Trophoblast cell (in vitro differentiated cells and primary cell): ENCODE measurements around the gene IDI1.
A peak's percentile ranks its signal among the peaks of the same experiment; 100 is the strongest.

Experiments used
- DNase-seq, 2 donors: peaks; one replicate each; pipeline ENCODE4 v3.0.0-alpha.2; 2016
- H2AFZ ChIP-seq: 2 replicates; pipeline ENCODE4 v1.6.1; 2013; ENCODE audit warnings: low read length, moderate library complexity, mild to moderate bottlenecking; ENCODE audit not compliant: insufficient read depth, poor library complexity
- H2AK5ac ChIP-seq: 2 replicates; pipeline ENCODE4 v1.6.1; 2013; ENCODE audit warnings: mild to moderate bottlenecking, low read length
- H2BK120ac ChIP-seq: 2 replicates; pipeline ENCODE4 v1.6.1; 2013; ENCODE audit warnings: low read length, mild to moderate bottlenecking, moderate library complexity; ENCODE audit not compliant: insufficient read depth, poor library complexity
- H2BK12ac ChIP-seq: 2 replicates; pipeline ENCODE4 v1.6.1; 2013; ENCODE audit warnings: mild to moderate bottlenecking, low read length, moderate library complexity
- H2BK5ac ChIP-seq: 2 replicates; pipeline ENCODE4 v1.6.1; 2013; ENCODE audit warnings: low read length, low read depth, moderate library complexity, mild to moderate bottlenecking; ENCODE audit not compliant: poor library complexity
- H3K14ac ChIP-seq: 2 replicates; pipeline ENCODE4 v1.6.1; 2013; ENCODE audit warnings: mild to moderate bottlenecking, low read length
- H3K18ac ChIP-seq: 2 replicates; pipeline ENCODE4 v1.6.1; 2013; ENCODE audit warnings: mild to moderate bottlenecking, low read length
- H3K23ac ChIP-seq: 2 replicates; pipeline ENCODE4 v1.6.1; 2013; ENCODE audit warnings: low read length
- H3K27ac ChIP-seq: 2 replicates; pipeline ENCODE4 v1.5.1; 2013; ENCODE audit warnings: low read depth, mild to moderate bottlenecking, inconsistent platforms, low read length, moderate library complexity
- H3K27me3 ChIP-seq: 2 replicates; pipeline ENCODE4 v1.6.1; 2013; ENCODE audit warnings: inconsistent platforms, mild to moderate bottlenecking, low read length, moderate library complexity; ENCODE audit not compliant: insufficient read depth
- H3K36me3 ChIP-seq, 2 experiments: 1 replicate in 1 of 2; 2 replicates in 1 of 2; pipeline ENCODE4 v1.6.1; 2013; ENCODE audit warnings: low read length in 2 of 2, mild to moderate bottlenecking in 2 of 2, moderate library complexity in 1 of 2; ENCODE audit not compliant: insufficient read depth in 2 of 2, control insufficient read depth in 1 of 2
- H3K4ac ChIP-seq: 2 replicates; pipeline ENCODE4 v1.6.1; 2013; ENCODE audit warnings: low read depth, mild to moderate bottlenecking, low read length, moderate library complexity
- H3K4me1 ChIP-seq, 2 experiments: 1 replicate in 1 of 2; 2 replicates in 1 of 2; pipeline ENCODE4 v1.6.1; 2013; ENCODE audit warnings: low read length in 2 of 2, mild to moderate bottlenecking in 2 of 2, moderate library complexity in 1 of 2; ENCODE audit not compliant: insufficient read depth in 2 of 2, control insufficient read depth in 1 of 2
- H3K4me2 ChIP-seq: 2 replicates; pipeline ENCODE4 v1.6.1; 2013; ENCODE audit warnings: inconsistent platforms, mild to moderate bottlenecking, low read length, moderate library complexity
- H3K4me3 ChIP-seq: 2 replicates; pipeline ENCODE4 v1.5.1; 2013; ENCODE audit warnings: mild to moderate bottlenecking, low read depth, low read length, inconsistent platforms
- H3K79me1 ChIP-seq: one replicate; pipeline ENCODE4 v1.6.1; 2013; ENCODE audit warnings: low read length
- H3K79me2 ChIP-seq: 2 replicates; pipeline ENCODE4 v1.6.1; 2013; ENCODE audit warnings: low read length, mild to moderate bottlenecking; ENCODE audit not compliant: control insufficient read depth, insufficient read depth, poor library complexity
- H3K9ac ChIP-seq: 2 replicates; pipeline ENCODE4 v1.6.1; 2013; ENCODE audit warnings: mild to moderate bottlenecking, low read length
- H3K9me3 ChIP-seq: 2 replicates; pipeline ENCODE4 v1.6.1; 2013; ENCODE audit warnings: low read depth, mild to moderate bottlenecking, control low read depth, inconsistent platforms, low read length; ENCODE audit not compliant: insufficient read depth
- H4K12ac ChIP-seq: 2 replicates; pipeline ENCODE4 v1.6.1; 2013; ENCODE audit warnings: low read depth, mild to moderate bottlenecking, low read length, moderate library complexity
- H4K8ac ChIP-seq: 2 replicates; pipeline ENCODE4 v1.6.1; 2013; ENCODE audit warnings: low read depth, mild to moderate bottlenecking, low read length, moderate library complexity
- H4K91ac ChIP-seq: one replicate; pipeline ENCODE4 v1.6.1; 2013; ENCODE audit warnings: low read depth, mild to moderate bottlenecking, low read length, moderate library complexity
- WGBS: extraction: QIAGEN DNeasy Blood & Tissue Kit; methylation state at CpG from one replicate; pipeline ENCODE4 v1.1.7; 2013; ENCODE audit warnings: missing lambda C conversion rate; ENCODE audit not compliant: insufficient read length, insufficient coverage; ENCODE audit errors: extremely low coverage; 5-methylcytosine and 5-hydroxymethylcytosine counted together

Gene IDI1

DNA sequence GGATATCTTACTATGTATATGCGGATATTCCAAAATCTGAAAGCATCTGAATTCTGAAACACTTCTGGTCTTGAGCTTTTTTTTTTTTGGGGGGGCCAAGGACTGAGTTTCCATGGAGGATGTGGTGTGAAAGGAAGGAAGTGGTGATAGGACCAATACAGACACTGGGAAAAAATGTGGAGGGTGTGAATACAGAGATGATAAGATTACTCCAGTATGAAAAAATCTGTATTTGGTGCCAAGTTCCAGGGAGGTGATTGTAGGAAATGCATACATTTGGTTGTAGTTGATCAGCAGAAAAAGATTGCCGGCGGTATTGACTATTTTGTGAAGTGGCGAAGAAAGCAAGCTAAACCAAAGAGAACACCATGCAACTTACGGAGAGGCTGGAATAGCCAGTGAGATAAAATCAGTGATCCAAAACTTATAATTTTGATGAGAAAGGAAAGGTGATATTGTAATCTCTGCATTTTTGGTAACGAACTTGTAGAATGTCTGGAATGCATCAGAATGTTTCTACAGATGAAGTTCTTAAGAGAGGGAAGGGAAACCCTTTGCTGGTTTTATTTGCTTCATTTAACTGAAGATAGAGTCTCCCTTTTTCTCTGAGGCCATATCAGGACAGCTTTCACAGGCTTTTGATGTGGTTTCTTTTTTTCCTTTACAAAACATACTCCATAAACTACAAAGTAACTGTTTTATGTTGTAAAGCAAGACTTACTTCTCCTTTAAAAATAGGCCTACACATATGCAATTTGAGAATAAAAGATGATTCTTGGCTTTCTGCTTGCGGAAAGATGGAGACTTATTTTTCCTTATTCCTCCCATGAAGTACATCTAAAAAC is 13.2 kb upstream of the IDI1 start:
- no peak overlapping the region for H3K18ac ChIP-seq
- no peak overlapping the region for H2BK12ac ChIP-seq
- H4K8ac ChIP-seq: no peak overlapping the region
- no peak overlapping the region for H3K4me2 ChIP-seq
- H2AFZ ChIP-seq: no peak overlapping the region
- H3K4ac ChIP-seq: no peak overlapping the region
- no peak overlapping the region for H3K14ac ChIP-seq
- H3K36me3 ChIP-seq: peaks cover 0 to 10% of the 10 kb centered on the region in 2 experiments
- DNase-seq: no peak
- H2BK5ac ChIP-seq: no peak overlapping the region
- H3K27ac ChIP-seq: no peak overlapping the region
- H2AK5ac ChIP-seq: no peak overlapping the region
- H3K9me3 ChIP-seq: no peaks in the 10 kb centered on the region
- H3K4me1 ChIP-seq: no peaks in the 10 kb centered on the region
- H2BK120ac ChIP-seq: no peak overlapping the region
- H3K79me1 ChIP-seq: no peaks in the 10 kb centered on the region
- no peak overlapping the region for H3K4me3 ChIP-seq
- WGBS: no CpG with 5 or more reads among the region's 7 CpGs
- no peaks in the 10 kb centered on the region for H3K27me3 ChIP-seq
- no peak overlapping the region for H3K9ac ChIP-seq
- H4K91ac ChIP-seq: no peak overlapping the region
- no peak overlapping the region for H4K12ac ChIP-seq
- peaks cover 2% of the 10 kb centered on the region for H3K79me2 ChIP-seq
- no peak overlapping the region for H3K23ac ChIP-seq

DNA sequence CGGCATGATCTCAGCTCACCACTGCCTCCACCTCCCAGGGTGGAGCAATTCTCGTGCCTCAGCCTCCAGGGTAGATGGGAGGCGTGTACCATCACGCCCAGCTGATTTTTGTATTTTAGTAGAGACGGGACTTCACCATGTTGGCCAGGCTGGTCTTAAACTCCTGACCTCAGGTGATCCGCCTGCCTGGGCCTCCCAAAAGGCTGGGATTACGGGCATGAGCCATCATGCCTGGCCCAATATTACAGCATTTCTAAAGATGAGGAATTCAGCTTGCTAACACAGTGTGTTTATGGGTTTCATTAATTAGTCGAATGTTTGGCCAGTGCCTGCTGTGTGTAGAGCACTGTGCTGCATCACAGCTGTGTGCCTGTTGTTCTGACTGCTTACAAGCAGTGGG is 11.0 kb upstream of the IDI1 start:
- Histone ChIP-seq H3K27ac (no peak overlapping the region), H3K4me3 (no peak overlapping the region), H3K36me3 (peaks cover 0 to 10% of the 10 kb centered on the region in 2 experiments), H3K23ac (no peak overlapping the region), H3K9ac (no peak overlapping the region), H3K79me2 (peaks cover 15% of the 10 kb centered on the region), H3K9me3 (peaks cover 2% of the 10 kb centered on the region), H3K79me1 (peaks cover 13% of the 10 kb centered on the region), H3K4me2 (no peak overlapping the region), H3K18ac (no peak overlapping the region), H2AFZ (no peak overlapping the region), H2BK120ac (no peak overlapping the region), H3K4ac (no peak overlapping the region), H3K27me3 (no peaks in the 10 kb centered on the region), H3K4me1 (peaks cover under 1% of the 10 kb centered on the region in 2 experiments), H4K12ac (no peak overlapping the region), H2BK5ac (no peak overlapping the region), H4K91ac (no peak overlapping the region), H2AK5ac (no peak overlapping the region), H3K14ac (no peak overlapping the region), H4K8ac (no peak overlapping the region), H2BK12ac (no peak overlapping the region)
- WGBS: no CpG with 5 or more reads among the region's 8 CpGs
- no peak for DNase-seq

DNA sequence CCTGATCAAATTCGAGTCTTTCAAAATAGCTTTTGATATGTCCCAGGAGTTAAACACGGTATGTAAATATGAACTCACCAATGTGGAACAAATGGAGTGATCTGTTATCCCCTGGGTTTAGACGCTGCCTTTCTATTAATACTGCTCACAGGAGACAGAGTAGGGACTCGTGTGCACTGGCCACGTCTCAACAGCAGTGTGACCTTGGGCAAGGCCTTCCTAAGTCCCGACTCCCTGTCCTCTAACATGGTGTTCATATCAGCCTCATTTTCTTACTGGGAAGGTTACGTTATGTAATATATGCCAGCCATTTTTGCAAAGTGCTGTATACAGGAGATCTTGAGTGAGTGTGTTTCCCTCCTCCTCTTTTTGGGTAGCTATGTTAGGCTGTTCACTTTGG is 9.1 kb upstream of the IDI1 start:
- Histone ChIP-seq H3K23ac (no peak overlapping the region), H3K4ac (peak overlapping the region; percentile 3), H3K9me3 (peaks cover 2% of the 10 kb centered on the region), H2BK120ac (no peak overlapping the region), H3K4me2 (no peak overlapping the region), H3K27me3 (no peaks in the 10 kb centered on the region), H3K9ac (no peak overlapping the region), H3K79me2 (peaks cover 15% of the 10 kb centered on the region), H3K4me1 (peaks cover 3% of the 10 kb centered on the region in 2 experiments), H3K79me1 (peaks cover 13% of the 10 kb centered on the region), H3K4me3 (no peak overlapping the region), H2BK12ac (no peak overlapping the region), H2AK5ac (no peak overlapping the region), H4K12ac (no peak overlapping the region), H3K36me3 (peaks cover 2 to 8% of the 10 kb centered on the region in 2 experiments), H3K27ac (no peak overlapping the region), H2AFZ (no peak overlapping the region), H2BK5ac (no peak overlapping the region), H3K14ac (no peak overlapping the region), H3K18ac (no peak overlapping the region), H4K8ac (no peak overlapping the region), H4K91ac (no peak overlapping the region)
- no peak for DNase-seq
- WGBS: no CpG with 5 or more reads among the region's 7 CpGs

DNA sequence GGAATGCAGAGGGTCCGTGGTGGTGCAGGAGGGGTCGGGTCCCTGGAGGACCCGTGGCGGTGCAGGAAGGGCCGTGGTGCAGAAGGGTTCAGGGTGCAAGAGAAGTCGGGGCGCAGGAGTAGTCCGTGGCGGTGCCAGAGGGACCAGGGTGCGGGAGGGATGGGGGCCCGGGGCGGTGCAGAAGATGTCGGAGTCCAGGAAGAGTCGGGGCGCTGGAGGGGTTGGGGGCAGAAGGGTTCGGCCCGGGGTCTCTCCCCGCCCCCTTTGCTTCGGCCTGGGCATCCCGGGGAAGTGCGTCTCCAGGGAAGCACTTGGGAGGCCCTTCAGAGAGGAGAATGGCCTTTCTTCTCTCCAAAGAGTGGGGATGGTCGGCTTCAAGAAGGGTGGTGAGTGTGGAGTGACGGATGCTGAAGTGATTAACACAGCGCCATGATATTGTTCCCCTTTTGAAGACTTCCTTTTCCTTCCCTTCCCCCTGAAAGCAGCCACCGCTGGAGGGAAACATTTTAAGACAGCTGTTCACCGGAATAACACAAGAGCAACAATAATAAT is 8.3 kb upstream of the IDI1 start:
- WGBS: no CpG with 5 or more reads among the region's 26 CpGs

More for the DNA sequence above, 8.3 kb upstream of the IDI1 start:
- Histone ChIP-seq H3K9ac (peak overlapping the region; percentile 92), H3K23ac (no peak overlapping the region), H3K79me2 (peaks cover 15% of the 10 kb centered on the region), H2BK12ac (no peak overlapping the region), H4K12ac (peak overlapping the region; percentile 14), H3K79me1 (peaks cover 13% of the 10 kb centered on the region), H3K4ac (peak overlapping the region; percentile 80), H2BK120ac (no peak overlapping the region), H3K14ac (peak overlapping the region; percentile 3), H3K4me3 (peak overlapping the region; percentile 100), H4K91ac (peak overlapping the region; percentile 65), H2BK5ac (no peak overlapping the region), H2AFZ (peak overlapping the region; percentile 88), H3K18ac (peak overlapping the region; percentile 2), H3K4me1 (peaks cover 3% of the 10 kb centered on the region in 2 experiments), H3K9me3 (peaks cover 2% of the 10 kb centered on the region), H3K27ac (no peak overlapping the region), H3K27me3 (no peaks in the 10 kb centered on the region), H3K4me2 (peak overlapping the region; percentile 82), H4K8ac (peak overlapping the region; percentile 92), H3K36me3 (peaks cover 2 to 8% of the 10 kb centered on the region in 2 experiments), H2AK5ac (no peak overlapping the region)
- DNase-seq: no peak
